ENCODE data around the gene CSRP2. TPM values are rescaled to one million over a fixed set of nuclear protein-coding genes. Genes with fewer than 3 reads are reported as not detected.

CSRP2 gene
- 46.6 and 59.6 TPM in 2 replicates for total RNA-seq (2021)
- Bru-seq, nascent RNA = percentile 66 among the genes with signal in this experiment
- percentile 75 among the genes with signal in this experiment for BruChase-seq, experiment 1, labeled RNA remaining after a 2-hour chase
- BruChase-seq, experiment 2, labeled RNA remaining after a 6-hour chase = percentile 55 among the genes with signal in this experiment
- long read RNA-seq, transcript CSRP2-201 (6 exons, 943 nt) = major isoform, 49 of 57 reads
- long read RNA-seq, partial matches to known transcripts = 1 of 57 reads
- long read RNA-seq, other reads (novel, unspliced or antisense) = 4 of 57 reads

- peak; percentile 93 for DNase-seq (ENCODE audit: low spot score)
- no peaks in the 10 kb centered on the region for H3K27me3 ChIP-seq (replicated peaks; ENCODE audit: insufficient read depth, low read depth, low read length, poor library complexity)
- BruUV-seq (replicated peaks) = no TSS peak
- CTCF ChIA-PET = interaction anchor here (0.7 to 1.1 kb wide), 2 partner anchors 10 to 807 kb away, joined by 3 to 13 read pairs; no protein-coding TSS in a partner anchor
- TF ChIP-seq EZH2 (IDR thresholded peaks at IDR 0.05; ENCODE audit: borderline replicate concordance, low read depth, low read length, poor library complexity, severe bottlenecking) = no peak
- peak; percentile 30; the same call in 1 of the 2 replicates for TF ChIP-seq CTCF (conservative IDR thresholded peaks at IDR 0.05; ENCODE audit: low read depth, low read length)
- H3K36me3 ChIP-seq (ENCODE audit: insufficient read depth, low read length, poor library complexity, severe bottlenecking) = no peaks in the 10 kb centered on the region
- POLR2A ChIA-PET (ENCODE audit: low non-redundant PET) = no interaction called here
- peaks cover 4% of the 10 kb centered on the region for H3K4me1 ChIP-seq (ENCODE audit: insufficient read depth, low read length, poor library complexity, severe bottlenecking)
- intact Hi-C loops (cut with micrococcal nuclease; ENCODE audit: unreplicated experiment) = no loop called here
- peak within 1 kb of the TSS; percentile 79 for H3K27ac ChIP-seq (ENCODE audit: low read depth, low read length, poor library complexity, severe bottlenecking)
- H3K9me3 ChIP-seq (ENCODE audit: low read depth, low read length, poor library complexity, severe bottlenecking) = no peaks in the 10 kb centered on the region
- H3K4me3 ChIP-seq (ENCODE audit: low read depth, low read length, poor library complexity, severe bottlenecking) = peak within 1 kb of the TSS; percentile 75
Observed at GRCh38 chr12:76878899-76879709, at the start of gene CSRP2. CSRP2 (minus strand) TSS chr12:76879019; CDS start chr12:76866260, 12,759 bp downstream.

DNA sequence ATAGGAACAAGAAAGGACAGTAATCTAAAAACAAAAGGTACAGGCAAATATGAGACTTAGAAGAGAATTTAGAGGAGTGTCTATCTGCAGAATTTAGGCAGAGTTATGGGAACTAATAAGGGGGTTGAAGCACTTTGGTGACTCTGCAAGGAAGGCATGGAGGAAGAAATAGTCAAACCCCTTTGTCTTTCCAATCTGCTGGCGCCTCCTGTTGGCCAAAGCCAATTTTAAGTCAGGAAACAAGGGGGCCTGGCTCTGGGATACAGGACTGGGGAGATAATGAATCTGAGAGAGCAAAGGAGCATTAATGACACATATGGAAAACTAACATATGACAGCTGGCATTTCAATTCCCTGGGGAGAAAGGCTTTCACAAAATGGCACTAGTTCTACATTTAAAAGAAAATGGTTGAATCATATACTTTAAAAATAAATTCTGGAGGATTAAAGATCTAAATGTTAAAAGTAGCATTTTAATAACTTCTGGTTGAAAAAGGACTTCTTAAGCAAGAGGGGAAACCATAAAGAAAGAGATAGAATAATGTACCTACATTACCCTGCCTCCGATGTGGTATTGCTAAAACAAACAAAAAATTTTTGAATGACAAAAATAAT, 48.5 kb upstream of the CSRP2 start:
- intact Hi-C loops (cut with micrococcal nuclease; ENCODE audit: unreplicated experiment) = loop anchor here (1.0 kb wide), 1 partner anchor 306 kb away; no protein-coding TSS in a partner anchor
- peak; percentile 84 for DNase-seq (ENCODE audit: low spot score)
- CTCF ChIA-PET = interaction anchor here (0.6 kb wide), 1 partner anchor 94 kb away, joined by 3 read pairs; no protein-coding TSS in a partner anchor
- no peaks in the 10 kb centered on the region for H3K9me3 ChIP-seq (ENCODE audit: low read depth, low read length, poor library complexity, severe bottlenecking)
- no peaks in the 10 kb centered on the region for H3K27me3 ChIP-seq (replicated peaks; ENCODE audit: insufficient read depth, low read depth, low read length, poor library complexity)
- peaks cover 5% of the 10 kb centered on the region for H3K4me1 ChIP-seq (ENCODE audit: insufficient read depth, low read length, poor library complexity, severe bottlenecking)
- peak; percentile 79 for TF ChIP-seq CTCF (conservative IDR thresholded peaks at IDR 0.05; ENCODE audit: low read depth, low read length)
- TF ChIP-seq EZH2 (IDR thresholded peaks at IDR 0.05; ENCODE audit: borderline replicate concordance, low read depth, low read length, poor library complexity, severe bottlenecking) = no peak
- POLR2A ChIA-PET (ENCODE audit: low non-redundant PET) = no interaction called here
- no peaks in the 10 kb centered on the region for H3K36me3 ChIP-seq (ENCODE audit: insufficient read depth, low read length, poor library complexity, severe bottlenecking)
- BruUV-seq (replicated peaks) = no TSS peak
- H3K4me3 ChIP-seq (ENCODE audit: low read depth, low read length, poor library complexity, severe bottlenecking) = no peak overlapping the region
- H3K27ac ChIP-seq (ENCODE audit: low read depth, low read length, poor library complexity, severe bottlenecking) = no peak overlapping the region

DNA sequence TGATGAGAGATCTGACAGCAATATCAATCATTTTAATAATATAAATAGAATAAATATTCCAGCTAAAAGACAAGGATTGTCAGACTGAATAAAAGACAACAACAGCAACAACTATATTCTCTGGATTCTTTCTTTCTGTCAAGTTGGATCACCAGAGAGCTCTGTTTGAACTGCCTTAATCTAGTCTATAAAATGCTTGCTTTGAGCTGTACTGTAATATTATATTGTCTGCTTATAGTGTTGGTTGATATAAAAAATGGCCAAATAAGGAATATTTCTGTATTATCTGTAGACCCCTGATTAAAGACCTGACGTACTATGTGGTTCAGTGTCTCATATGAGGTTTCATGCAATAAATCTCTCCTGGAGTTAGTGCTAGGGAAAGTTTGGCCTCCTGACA, 46.3 kb upstream of the CSRP2 start:
- ChIA-PET CTCF (interaction anchor here (1.1 kb wide), 1 partner anchor 159 kb away, joined by 3 read pairs; no protein-coding TSS in a partner anchor), POLR2A (ENCODE audit: low non-redundant PET) (no interaction called here)
- intact Hi-C loops (cut with micrococcal nuclease; ENCODE audit: unreplicated experiment) = no loop called here
- Histone ChIP-seq H3K9me3 (ENCODE audit: low read depth, low read length, poor library complexity, severe bottlenecking) (no peaks in the 10 kb centered on the region), H3K36me3 (ENCODE audit: insufficient read depth, low read length, poor library complexity, severe bottlenecking) (no peaks in the 10 kb centered on the region), H3K27me3 (replicated peaks; ENCODE audit: insufficient read depth, low read depth, low read length, poor library complexity) (no peaks in the 10 kb centered on the region), H3K27ac (ENCODE audit: low read depth, low read length, poor library complexity, severe bottlenecking) (no peak overlapping the region), H3K4me3 (ENCODE audit: low read depth, low read length, poor library complexity, severe bottlenecking) (no peak overlapping the region), H3K4me1 (ENCODE audit: insufficient read depth, low read length, poor library complexity, severe bottlenecking) (peaks cover 5% of the 10 kb centered on the region)
- TF ChIP-seq CTCF (conservative IDR thresholded peaks at IDR 0.05; ENCODE audit: low read depth, low read length) (no peak), EZH2 (IDR thresholded peaks at IDR 0.05; ENCODE audit: borderline replicate concordance, low read depth, low read length, poor library complexity, severe bottlenecking) (no peak)
- BruUV-seq (replicated peaks) = no TSS peak
- no peak for DNase-seq (ENCODE audit: low spot score)

Data from A673 (cell line).